Activated CD4-positive, alpha-beta T cell treated with anti-CD3 and anti-CD28 coated beads, Interleukin-2, Interleukin-6, amounts not matched to agents 100 ng/mL and 50 ng/mL, durations not matched to agents 16 hours and 8 hours (primary cell): ENCODE data around the gene GOLIM4.
"Not testable (repeated sequence)": the region's sequence is repeated elsewhere in the genome, so short reads cannot be mapped to it uniquely, and the experiment has no call there.

Experiments used
- DNase-seq: peaks from one replicate; pipeline ENCODE4 v3.0.0-alpha.2; 2020

Gene GOLIM4, protein sequence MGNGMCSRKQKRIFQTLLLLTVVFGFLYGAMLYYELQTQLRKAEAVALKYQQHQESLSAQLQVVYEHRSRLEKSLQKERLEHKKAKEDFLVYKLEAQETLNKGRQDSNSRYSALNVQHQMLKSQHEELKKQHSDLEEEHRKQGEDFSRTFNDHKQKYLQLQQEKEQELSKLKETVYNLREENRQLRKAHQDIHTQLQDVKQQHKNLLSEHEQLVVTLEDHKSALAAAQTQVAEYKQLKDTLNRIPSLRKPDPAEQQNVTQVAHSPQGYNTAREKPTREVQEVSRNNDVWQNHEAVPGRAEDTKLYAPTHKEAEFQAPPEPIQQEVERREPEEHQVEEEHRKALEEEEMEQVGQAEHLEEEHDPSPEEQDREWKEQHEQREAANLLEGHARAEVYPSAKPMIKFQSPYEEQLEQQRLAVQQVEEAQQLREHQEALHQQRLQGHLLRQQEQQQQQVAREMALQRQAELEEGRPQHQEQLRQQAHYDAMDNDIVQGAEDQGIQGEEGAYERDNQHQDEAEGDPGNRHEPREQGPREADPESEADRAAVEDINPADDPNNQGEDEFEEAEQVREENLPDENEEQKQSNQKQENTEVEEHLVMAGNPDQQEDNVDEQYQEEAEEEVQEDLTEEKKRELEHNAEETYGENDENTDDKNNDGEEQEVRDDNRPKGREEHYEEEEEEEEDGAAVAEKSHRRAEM

GRCh38 chr3:168095611-168096209, at the start of gene GOLIM4:
GOLIM4 (minus strand) TSS chr3:168095924; CDS start chr3:168095285, 639 bp downstream.
- DNase-seq: peak; percentile 87

DNA sequence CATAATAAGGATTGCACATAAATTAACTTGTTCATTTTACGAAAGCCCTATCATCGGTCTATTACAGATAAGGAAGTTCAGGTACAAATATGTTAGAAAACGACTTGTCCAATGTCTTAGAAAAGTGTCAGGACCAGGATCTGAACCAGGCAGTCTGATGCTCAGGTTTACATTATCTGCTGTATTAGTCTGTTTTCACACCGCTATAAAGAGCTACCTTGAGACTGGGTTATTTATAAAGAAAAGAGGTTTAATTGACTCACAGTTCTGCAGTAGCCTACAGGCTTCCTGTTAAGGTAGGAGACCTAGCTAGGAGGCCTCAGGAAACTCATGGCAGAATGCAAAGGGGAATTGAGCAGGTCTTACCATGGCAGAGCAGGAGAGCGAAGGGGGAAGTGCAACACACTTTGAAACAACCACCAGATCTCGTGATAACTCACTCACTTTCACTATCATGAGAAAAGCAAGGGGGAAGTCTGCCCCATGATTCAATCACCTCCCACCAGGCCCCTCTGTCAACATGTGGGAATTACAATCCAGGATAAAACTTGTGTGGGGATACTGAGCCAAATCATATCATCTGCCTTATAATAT, 45.8 kb upstream of the GOLIM4 start:
- DNase-seq: no peak

DNA sequence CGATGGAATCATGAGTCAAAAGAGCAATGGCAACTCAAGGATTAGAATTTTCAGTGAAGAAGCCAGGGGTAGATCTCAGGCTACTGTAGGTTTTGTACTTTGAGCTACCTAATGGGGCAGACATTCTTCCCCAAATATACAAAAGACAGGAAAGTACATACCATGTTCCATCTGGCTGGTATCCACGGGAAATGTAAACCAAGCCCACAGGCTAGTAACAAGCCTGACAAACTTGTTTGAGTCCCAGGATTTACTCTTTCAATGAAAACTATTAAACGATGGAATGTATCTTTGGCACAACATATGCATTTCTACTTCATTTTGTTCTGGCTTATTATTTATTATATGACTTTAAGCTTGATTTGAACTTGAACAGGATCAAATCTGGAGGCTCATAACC, 44.2 kb upstream of the GOLIM4 start:
- DNase-seq: no peak

DNA sequence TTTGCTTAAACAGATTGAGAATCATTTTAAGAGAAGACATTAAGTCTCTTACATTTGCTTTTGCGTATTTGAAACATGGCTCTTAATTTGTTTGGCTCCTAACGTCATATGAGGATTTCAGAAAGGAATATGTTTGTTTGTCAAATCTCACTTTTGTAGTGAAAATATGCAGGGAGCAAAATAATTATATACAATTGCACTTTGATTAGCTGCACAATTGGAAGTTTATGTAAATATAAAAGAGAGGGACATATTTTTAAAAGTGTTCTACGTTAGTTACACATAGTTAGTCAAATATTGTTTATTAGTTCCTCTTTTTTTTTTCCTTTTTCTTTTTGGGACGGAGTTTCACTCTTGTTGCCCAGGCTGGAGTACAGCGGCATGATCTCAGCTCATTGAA, 42.7 kb upstream of the GOLIM4 start:
- no peak for DNase-seq

DNA sequence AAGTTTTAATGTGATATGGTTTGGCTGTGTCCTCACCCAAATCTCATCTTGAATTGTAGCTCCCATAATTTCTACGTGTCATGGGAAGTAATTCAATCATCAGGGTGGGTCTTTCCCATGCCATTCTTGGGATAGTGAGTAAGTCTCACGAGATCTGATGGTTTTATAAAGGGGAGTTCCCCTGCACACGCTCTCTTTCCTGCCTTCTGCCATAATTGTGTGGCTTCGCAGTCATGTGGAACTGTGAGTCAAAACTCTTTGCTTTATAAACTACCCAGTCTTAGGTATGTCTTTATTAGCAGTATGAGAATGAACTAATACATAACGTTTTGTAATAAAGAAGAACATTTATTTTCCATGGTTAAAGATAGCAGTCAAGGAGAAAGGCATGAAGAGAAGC, 39.2 kb upstream of the GOLIM4 start:
- DNase-seq: no peak

DNA sequence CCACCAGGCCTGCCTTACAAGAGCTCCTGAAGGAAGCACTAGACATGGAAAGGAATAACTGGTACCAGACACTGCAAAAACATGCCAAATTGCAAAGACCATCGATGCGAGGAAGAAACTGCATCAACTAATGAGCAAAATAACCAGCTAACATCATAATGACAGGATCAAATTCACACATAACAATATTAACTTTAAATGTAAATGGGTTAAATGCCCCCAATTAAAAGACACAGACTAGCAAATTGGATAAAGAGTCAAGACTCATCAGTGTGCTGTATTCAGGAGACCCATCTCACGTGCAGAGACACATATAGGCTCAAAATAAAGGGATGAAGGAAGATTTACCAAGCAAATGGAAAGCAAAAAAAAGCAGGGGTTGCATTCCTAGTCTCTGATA, 34.5 kb upstream of the GOLIM4 start:
- not testable (repeated sequence) for DNase-seq

DNA sequence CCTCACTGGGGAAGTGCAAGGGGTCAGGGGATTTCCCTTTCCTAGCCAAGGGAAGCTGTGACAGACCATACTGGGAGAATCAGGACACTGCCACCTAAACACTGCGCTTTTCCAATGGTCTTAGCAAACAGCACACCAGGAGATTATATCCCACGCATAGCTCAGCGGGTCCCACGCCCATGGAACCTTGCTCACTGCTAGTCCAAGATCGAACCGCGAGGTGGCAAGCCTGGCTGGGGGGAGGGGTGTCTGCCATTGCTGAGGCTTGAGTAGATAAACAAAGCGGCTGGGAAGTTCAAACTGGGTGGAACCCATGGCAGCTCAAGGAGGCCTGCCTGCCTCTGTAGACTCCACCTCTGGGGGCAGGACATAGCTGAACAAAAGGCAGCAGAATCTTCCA, 32.7 kb upstream of the GOLIM4 start:
- not testable (repeated sequence) for DNase-seq

DNA sequence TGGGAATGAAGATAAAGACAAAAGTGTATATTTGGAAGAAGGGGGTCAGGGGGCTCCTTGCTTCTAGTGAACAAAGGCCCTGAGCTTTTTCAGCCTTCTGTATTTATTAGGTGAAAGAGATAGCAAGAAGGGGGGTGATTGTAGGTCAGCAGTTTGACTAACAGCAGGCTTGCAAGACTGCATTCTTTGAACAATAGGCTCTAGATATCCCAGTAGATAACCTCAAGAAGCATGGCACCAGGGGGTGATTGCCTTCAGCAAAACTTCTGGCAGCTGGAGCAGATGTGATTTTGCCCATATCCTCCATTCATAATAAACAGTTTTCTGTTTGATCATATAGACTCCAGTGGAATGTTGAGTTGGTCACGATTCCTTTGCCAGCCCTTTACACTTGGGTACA, 31.7 kb upstream of the GOLIM4 start:
- DNase-seq: no peak

DNA sequence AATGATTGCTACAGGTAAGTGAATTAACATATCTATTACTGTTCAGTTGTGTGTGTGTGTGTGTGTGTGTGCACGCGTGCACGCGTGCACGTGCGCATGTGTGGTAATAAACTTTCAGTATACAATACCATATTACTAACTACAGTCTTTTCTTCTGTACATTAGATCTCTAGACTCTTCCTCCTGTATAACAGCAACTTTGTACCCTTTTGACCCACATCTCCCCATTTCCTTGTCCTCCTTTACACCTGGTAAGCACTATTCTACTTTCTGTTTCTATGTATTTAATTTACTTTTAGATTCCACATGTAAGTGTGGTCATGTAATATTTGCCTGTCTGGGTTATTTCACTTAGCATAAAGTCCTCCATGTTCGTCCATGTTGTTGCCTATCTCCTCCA, 29.1 kb upstream of the GOLIM4 start:
- DNase-seq: no peak

GRCh38 chr3:168124291-168124690, 28.6 kb upstream of the GOLIM4 start:
- DNase-seq: no peak

GRCh38 chr3:168123201-168124176, 27.8 kb upstream of the GOLIM4 start:
- no peak for DNase-seq

GRCh38 chr3:168121184-168122017, 25.7 kb upstream of the GOLIM4 start:
- DNase-seq: no peak

- DNase-seq: no peak
These were observed 22.2 kb upstream of the GOLIM4 start for GRCh38 chr3:168117853-168118313.

DNA sequence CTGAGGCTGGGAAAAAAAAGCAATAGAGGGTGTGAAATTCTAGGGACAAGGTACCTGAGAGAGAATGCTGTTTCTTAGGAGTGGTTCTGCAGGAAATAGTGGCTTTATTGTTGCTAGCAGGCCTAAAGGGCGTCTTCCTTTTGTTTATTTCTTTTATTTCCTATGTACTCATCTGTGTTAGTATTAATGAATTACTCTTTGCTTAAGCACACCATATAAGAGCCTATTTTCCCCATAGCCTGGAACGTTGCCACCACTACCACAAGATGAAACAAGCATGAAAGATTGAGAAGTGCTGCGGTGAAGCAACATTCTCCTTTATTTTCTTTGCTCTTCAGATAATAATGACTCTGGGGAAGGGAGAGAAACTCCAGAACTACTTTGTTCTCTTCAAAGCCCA, 21.3 kb upstream of the GOLIM4 start:
- no peak for DNase-seq

GRCh38 chr3:168116279-168116678, 20.6 kb upstream of the GOLIM4 start:
- no peak for DNase-seq

DNA sequence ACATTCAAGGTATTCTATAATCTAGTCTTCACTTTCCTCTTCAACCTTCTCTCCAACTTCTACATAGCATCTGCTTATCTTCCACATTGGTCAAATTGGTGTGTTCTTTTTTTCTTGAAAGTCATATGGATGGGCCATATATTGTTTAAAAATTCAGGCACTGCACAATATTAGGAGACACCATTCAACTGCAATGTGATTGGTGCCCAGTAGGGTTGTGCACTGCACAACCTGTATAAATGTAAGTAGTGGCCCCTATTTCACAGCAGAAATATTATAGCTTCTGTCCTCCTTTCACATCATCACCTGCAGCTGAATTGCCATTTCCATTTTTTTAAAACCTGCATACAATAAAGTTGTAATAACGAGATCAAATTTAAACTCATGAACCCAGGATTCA, 18.1 kb upstream of the GOLIM4 start:
- DNase-seq: no peak

DNA sequence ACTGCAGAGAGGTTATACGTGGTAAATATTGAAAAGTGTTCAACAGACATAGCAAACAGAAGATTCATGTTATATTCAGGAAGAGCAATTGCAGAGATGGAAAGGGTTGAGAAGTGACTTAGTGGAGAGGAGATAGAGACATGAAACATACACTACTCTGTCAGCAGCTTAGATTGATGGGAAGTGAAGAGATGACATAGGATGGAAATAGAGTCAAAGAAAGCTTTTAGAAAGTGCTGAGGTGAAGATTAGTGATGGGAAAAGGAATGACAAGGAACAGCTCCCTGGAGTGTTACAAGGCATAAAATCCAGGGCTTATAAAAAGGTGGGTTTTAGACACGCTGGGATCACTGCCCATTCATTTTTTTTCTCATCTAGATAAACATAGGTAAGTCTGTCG, 17.2 kb upstream of the GOLIM4 start:
- no peak for DNase-seq

DNA sequence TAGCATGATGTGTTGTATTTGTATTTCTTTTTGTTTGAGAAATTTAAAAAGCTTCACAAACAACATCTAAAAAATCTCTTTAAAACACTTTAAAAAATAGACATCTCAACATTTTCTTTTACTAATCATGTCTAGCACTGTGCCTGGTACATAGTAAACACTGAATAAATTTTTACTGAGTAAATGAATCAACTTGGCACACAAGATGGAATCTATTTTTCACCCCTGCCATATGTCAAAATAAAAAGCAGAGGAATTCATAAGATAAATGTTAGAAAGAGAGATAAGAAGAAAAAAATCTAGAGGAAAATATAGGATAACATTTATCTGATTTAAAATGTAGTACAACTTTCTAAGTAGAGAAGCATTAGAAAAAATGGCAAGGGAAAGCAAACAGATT, 8.6 kb upstream of the GOLIM4 start:
- DNase-seq: no peak

- no peak for DNase-seq
These were observed 7.1 kb upstream of the GOLIM4 start for GRCh38 chr3:168102735-168103410.

DNA sequence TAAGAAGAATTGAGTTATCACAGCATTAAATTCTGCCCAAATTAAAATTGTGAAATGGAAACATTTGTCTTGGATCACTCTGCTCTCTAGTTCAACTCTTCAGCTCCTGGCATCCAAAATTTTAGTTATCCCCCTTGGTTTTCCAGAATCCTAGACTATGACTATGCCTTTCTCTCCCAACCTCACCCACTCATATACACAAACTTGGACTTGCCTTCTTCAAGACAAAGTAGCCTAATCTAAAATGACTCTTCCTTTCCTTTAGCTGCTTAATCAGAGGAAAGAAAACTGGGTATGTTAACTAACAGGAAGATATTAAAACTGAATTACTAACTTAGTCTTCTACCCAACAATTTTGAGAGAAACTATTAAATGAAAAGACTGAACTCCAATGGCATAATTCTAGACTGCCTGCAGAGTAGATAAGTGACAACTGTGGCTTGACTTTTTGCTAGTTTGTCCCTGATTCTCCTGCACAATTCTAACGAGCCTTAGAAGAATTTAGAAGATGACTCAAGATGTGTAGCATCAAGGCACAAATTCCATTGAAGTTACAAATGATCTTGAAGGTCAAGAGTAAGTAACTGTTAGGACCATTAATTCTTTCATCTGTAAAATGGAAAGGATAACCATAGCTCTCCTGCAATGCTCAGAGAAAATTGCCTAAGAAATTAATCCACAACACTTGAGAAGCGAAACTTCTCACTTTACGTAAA, 5.2 kb upstream of the GOLIM4 start:
- DNase-seq: no peak
